Activated gamma-delta T cell treated with anti-CD3 and anti-CD28 coated beads, Interleukin-2, amount 50 U/mL, for 16 hours (primary cell): ENCODE data around the gene HTR4.
"Not testable (repeated sequence)": the region's sequence is repeated elsewhere in the genome, so short reads cannot be mapped to it uniquely, and the experiment has no call there.

Experiments
- DNase-seq: peaks from one replicate; pipeline ENCODE4 v3.0.0-alpha.2; 2020; ENCODE audit warnings: low read depth

HTR4 gene

GRCh38 chr5:148474025-148474511 is 180.3 kb downstream of the HTR4 start:
- no peak for DNase-seq

GRCh38 chr5:148471379-148471778 is 182.9 kb downstream of the HTR4 start:
- DNase-seq, result no peak

DNA sequence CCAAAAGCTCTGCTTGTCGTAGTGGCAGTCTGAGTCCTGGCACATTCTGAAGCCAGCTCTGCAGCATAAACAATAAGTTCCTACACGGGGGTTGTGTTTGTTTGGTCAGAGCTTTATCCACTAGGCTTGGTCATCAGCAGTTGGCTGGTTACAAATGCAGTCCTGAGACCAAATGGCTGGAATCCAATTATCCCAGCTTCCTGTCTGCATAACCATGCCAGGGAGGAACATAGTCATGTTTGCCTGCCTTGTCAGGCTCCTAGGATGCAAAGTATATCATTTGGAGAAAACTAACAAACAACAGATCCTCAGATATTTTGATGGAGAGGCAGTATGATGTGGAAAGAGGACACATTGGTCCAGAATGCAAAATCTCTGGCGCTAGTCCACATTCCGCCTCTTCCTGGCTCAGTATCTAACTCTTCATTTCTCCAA is 184.8 kb downstream of the HTR4 start:
- DNase-seq, result no peak

DNA sequence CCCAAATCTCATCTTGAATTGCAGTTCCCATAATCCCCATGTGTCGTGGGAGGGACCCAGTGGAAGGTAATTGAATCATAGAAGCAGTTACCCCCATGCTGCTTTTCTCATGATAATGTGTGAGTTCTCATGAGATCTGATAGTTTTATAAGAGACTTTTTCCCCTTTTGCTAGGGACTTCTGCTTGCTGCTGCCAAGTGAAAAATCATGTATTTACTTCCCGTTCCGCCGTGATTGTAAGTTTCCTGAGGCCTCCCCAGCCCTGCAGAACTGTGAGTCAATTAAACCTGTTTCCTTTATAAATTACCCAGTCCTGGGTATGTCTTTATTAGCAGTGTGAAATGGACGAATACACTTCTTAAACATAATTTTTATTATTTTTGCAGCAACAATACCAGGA is 185.6 kb downstream of the HTR4 start:
- not testable (repeated sequence) for DNase-seq

DNA sequence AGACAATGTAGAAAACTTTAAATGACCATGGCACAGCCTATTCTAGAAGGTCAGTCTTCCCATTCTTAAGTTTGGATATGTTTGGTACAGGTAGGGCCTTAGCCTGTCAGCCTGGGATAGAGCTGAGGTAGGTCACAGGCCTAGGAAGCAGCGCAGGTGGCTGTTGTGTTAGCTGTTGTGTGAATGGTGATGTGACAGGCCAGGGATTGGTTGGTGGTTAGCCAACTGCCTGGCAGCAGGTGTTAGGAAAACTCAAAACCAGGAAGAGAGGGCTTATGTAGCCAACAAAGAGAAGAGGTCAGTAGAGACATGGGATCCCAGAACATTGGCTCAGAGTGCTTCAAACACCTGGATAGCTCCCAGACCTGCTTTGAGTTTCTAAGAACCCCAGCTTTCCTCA is 186.4 kb downstream of the HTR4 start:
- no peak for DNase-seq

- no peak for DNase-seq
These were observed 188.1 kb downstream of the HTR4 start for GRCh38 chr5:148466236-148466580.

DNA sequence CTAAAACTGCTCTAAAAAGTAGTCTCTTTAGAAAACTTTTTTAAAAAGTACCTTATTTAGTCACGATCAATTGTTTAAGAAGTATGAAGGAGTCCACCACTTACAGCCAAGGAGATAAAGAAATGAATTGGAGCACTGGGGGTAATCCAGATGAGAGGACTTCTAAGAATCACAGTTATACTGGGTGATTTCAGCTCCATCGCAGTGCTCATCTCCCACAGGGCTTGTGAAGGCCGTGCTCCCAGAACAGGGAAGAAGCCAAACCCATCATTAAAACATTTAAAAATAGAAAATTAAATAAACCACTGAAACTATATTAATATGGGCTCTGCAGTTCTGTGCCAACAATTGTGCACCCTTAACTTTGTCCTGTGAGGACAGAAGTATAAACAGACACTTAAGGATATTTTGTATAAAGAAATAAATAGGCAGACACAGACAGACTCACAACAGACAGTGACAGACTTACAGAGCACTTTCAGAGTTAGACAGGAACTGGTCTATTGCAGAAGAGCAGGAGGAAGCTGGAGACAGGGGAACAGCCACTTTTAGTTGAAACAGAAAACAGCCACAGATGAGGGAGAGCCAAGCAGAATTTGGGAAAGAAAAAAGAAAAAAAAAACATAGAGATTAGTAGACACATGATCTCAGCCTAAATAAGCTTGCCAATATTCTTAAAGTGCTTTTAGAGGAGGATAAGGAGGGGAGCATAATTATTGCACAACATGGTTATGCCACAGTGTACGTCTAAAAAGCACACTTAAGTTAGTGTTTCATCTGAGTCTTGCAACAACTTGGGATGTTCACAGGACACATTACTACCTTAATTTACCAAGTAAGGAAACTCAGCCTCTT is 188.7 kb downstream of the HTR4 start:
- DNase-seq, result no peak

- DNase-seq, result no peak
These were observed 194.7 kb downstream of the HTR4 start for GRCh38 chr5:148459669-148460068.

DNA sequence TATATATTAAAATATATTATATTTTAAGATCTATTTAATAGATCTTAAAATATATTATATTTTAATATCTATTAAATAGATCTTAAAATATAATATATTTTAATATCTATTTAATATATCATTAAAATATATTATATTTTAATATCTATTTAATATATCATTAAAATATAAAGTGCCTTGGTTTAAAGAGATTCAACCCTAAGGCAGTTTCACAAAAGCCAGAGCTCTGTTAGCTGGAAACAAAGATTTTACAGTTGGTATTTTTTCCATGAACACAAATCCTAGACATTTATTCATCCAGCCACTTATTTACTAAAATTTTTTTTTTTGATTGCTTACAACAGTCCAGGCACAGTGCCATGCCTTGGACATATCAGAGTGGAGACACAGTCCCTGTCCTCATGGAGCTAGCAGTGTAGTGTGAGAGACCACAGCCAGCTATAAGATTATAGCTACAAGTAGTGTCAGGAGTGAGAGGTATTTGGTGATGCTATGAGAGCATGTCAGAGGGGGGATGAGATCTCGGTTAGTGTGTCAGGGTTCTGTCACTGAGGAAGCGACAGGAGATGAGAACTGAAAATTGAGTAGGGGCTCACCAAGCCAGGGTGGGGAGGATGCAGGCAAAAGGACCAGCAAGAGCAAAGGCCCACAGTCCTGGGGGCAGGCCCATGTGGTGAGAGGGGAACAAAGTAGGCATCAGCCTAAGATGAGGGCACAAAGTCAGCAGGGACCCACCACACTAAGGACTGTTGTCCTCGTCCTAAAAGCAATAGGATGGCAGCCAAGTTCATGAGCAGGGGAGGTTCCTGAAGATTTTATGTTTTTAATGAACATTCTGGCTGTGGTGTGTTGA is 196.1 kb downstream of the HTR4 start:
- no peak for DNase-seq

- DNase-seq, result no peak
These were observed 197.1 kb downstream of the HTR4 start for GRCh38 chr5:148457183-148457620.

- DNase-seq, result no peak
These were observed 199.1 kb downstream of the HTR4 start for GRCh38 chr5:148455185-148455584.

GRCh38 chr5:148454576-148454975 is 199.8 kb downstream of the HTR4 start:
- no peak for DNase-seq

DNA sequence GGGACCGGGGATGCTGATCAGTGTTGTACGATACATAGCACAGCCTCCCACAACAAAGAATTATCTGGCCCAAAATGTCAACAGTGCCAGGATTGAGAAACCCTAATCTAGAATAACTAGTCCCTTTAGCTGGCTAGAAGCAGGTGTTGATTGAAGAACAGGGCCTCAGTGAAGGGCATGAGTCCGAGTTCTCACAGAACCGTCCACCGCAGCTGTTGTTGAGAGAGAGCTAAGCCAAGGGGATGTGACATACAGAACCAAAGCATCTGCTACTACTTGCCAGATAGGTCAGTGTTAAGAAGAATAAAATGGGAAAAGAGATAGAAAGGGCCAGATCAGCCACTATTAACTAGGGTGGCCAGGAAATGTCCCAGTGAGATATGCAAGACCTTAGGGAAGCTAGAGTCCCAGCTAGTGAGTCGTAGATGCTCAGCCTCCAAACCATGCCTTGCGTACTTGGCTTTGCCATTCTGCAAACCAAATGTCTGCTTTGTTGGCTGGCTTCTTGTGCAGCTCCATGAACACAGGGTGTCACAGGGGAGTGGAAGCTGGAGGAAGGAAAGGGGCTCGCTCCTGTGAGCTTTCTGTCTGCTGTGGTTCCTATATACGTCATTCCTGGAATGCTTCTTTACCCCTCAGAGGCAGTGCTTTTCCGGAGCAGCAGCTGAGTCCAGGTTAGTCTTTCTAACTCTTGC is 201.7 kb downstream of the HTR4 start:
- no peak for DNase-seq

DNA sequence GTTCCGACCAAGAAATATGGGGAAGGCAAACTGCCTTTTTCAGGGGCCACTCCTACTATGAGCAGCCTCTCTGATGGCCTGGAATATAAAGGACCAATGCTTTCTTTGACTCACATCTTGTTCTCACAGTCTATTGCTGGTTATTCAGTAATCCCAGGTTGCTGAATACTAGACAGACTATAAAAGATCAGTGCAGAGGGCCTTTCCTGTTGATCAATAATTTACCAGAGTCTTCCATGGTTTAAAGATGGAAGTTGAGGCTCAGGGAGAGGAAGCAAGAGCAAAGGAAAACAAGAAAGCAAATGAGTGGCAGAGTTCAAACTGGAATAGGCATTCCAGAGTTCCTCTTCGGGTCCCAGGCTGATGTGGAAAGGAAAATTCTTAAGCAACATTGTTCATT is 207.7 kb downstream of the HTR4 start:
- no peak for DNase-seq

DNA sequence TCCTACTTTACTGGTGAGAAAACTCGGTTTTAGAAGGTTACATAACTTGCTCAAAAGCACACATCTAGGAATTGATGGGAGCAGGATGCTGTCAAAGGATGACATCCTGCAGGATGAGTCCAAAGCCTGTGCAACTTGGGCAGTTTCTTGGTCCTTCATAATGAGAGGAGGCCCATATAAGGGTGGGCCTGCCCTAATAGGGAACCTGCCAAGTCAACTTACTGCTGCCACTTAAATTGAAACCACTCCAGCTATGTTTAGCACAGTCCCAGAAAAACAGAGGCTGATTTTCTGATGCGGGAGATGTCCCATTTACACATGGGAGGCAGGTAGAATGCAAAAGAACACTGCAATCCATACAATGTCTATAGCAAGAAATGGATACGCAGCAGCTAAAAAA is 208.7 kb downstream of the HTR4 start:
- no peak for DNase-seq

DNA sequence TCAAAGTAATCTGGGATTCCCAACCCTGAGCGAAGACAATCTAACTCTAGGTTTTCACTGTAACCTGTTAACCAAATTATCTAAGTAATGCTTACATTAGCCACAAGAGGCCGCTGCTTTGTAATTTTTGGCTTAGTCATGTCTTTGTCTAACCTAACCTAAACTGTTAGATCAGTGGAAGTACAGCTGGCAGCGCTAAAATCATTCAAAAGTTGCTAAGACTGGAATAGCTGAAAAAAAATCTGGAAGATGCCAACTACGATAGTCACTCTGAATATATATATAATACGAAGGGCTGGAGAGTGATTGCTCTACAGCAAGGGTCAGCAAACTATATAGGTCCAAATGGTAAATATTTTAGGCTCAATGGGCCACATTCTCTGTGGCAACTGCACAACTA is 210.3 kb downstream of the HTR4 start:
- peak; percentile 27 for DNase-seq

GRCh38 chr5:148443241-148443640 is 211.1 kb downstream of the HTR4 start:
- DNase-seq, result no peak

- no peak for DNase-seq
These were observed 215.4 kb downstream of the HTR4 start for GRCh38 chr5:148438933-148439332.

DNA sequence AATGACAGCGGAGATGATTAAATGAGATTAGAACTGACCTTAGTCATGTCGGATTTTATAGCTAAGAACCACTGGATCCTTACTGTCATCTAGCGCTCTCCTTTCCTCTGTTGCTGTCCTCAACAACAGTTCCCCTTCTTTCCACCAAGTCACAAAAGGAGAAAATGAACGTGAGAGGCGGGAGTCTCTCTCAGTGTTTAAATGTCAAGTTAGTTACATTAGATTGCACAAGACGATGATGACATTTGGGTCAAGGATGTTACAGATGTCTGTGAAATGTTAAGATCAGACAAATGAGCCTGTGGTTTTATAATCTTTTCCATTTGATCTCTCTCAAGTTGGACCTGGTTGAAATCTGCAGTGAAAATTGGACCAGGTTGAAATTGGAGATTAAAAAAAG is 217.1 kb downstream of the HTR4 start:
- no peak for DNase-seq

DNA sequence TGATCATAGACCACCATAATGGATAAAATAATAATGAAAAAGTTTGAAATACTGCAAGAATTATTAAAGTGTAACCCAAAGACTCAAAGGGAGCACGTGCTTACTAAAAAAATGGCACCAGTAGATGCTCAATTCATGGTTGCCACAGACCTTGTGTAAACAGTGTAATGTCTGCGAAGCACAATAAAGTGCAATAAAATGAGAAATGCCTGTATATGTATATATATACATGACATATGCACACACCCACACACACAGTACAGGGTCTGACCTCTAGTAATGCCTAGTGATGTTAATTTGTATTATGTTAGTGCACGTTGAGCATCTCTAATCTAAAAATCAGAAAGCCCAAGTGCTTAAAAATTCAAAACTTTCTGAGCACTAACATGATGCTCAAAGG is 218.3 kb downstream of the HTR4 start:
- DNase-seq, result no peak

- DNase-seq, result no peak
These were observed 220.5 kb downstream of the HTR4 start for GRCh38 chr5:148433826-148434225.
